Parathyroid adenoma (tissue), 2 donors: ENCODE data around the gene ATP8B4.

Source experiments
- H2AFZ ChIP-seq: fragments of 300-600 bp; sonication (generic); one replicate; pipeline ENCODE4 v1.7.0; 2017; ENCODE audit warnings: antibody characterized with exemption, mild to moderate bottlenecking
- H3K27ac ChIP-seq: fragments of 300-600 bp; sonication (generic); one replicate; pipeline ENCODE4 v1.7.0; 2017
- H3K27me3 ChIP-seq: fragments of 300-600 bp; sonication (generic); one replicate; pipeline ENCODE4 v1.7.0; 2017; ENCODE audit warnings: low read length; ENCODE audit not compliant: control insufficient read depth, insufficient read depth
- H3K36me3 ChIP-seq: fragments of 300-600 bp; sonication (generic); one replicate; pipeline ENCODE4 v1.7.0; 2017; ENCODE audit warnings: low read length; ENCODE audit not compliant: control insufficient read depth, insufficient read depth
- H3K4me1 ChIP-seq: fragments of 300-600 bp; sonication (generic); one replicate; pipeline ENCODE4 v1.7.0; 2017; ENCODE audit warnings: control low read depth
- H3K4me2 ChIP-seq: fragments of 300-600 bp; sonication (generic); one replicate; pipeline ENCODE4 v1.7.0; 2017; ENCODE audit warnings: low read length
- H3K4me3 ChIP-seq: fragments of 300-600 bp; sonication (generic); one replicate; pipeline ENCODE4 v1.7.0; 2017; ENCODE audit warnings: low read depth, low read length
- H3K79me2 ChIP-seq: fragments of 300-600 bp; sonication (generic); one replicate; pipeline ENCODE4 v1.7.0; 2017; ENCODE audit warnings: control low read depth
- H3K9ac ChIP-seq: fragments of 300-600 bp; sonication (generic); one replicate; pipeline ENCODE4 v1.7.0; 2017; ENCODE audit warnings: mild to moderate bottlenecking
- H3K9me3 ChIP-seq: fragments of 300-600 bp; sonication (generic); one replicate; pipeline ENCODE4 v1.7.0; 2017; ENCODE audit warnings: low read length; ENCODE audit not compliant: control insufficient read depth
- CTCF ChIP-seq: fragments of 300-600 bp; sonication (generic); IDR thresholded peaks from one replicate; pipeline ENCODE4 v1.7.0; 2017; ENCODE audit warnings: antibody characterized with exemption, mild to moderate bottlenecking
- donor health status: primary hyperparathyroidism.

Gene ATP8B4

GRCh38 chr15:50117431-50118027, 1.5 kb downstream of the ATP8B4 start:
- Histone ChIP-seq H3K27ac (no peak overlapping the region), H3K79me2 (no peaks in the 10 kb centered on the region), H3K9me3 (no peaks in the 10 kb centered on the region), H3K4me2 (no peak overlapping the region), H3K4me3 (no peak overlapping the region), H3K4me1 (no peaks in the 10 kb centered on the region), H3K27me3 (no peaks in the 10 kb centered on the region), H2AFZ (no peak overlapping the region), H3K9ac (no peak overlapping the region), H3K36me3 (no peaks in the 10 kb centered on the region)
- no peak for TF ChIP-seq CTCF

GRCh38 chr15:50116477-50116876, 2.6 kb downstream of the ATP8B4 start:
- Histone ChIP-seq H3K27me3 (no peaks in the 10 kb centered on the region), H3K4me2 (no peak overlapping the region), H3K4me3 (no peak overlapping the region), H3K9me3 (no peaks in the 10 kb centered on the region), H2AFZ (no peak overlapping the region), H3K27ac (no peak overlapping the region), H3K4me1 (no peaks in the 10 kb centered on the region), H3K9ac (no peak overlapping the region), H3K36me3 (no peaks in the 10 kb centered on the region), H3K79me2 (no peaks in the 10 kb centered on the region)
- TF ChIP-seq CTCF: no peak

GRCh38 chr15:50113992-50114780, 4.8 kb downstream of the ATP8B4 start:
- no peaks in the 10 kb centered on the region for H3K79me2 ChIP-seq
- TF ChIP-seq CTCF: no peak
- H3K27me3 ChIP-seq: no peaks in the 10 kb centered on the region
- H3K4me3 ChIP-seq: no peak overlapping the region
- H3K9me3 ChIP-seq: no peaks in the 10 kb centered on the region
- no peak overlapping the region for H3K9ac ChIP-seq
- no peaks in the 10 kb centered on the region for H3K4me1 ChIP-seq
- no peaks in the 10 kb centered on the region for H3K36me3 ChIP-seq
- H2AFZ ChIP-seq: no peak overlapping the region
- H3K27ac ChIP-seq: no peak overlapping the region
- H3K4me2 ChIP-seq: no peak overlapping the region

GRCh38 chr15:50113187-50113505, 5.9 kb downstream of the ATP8B4 start:
- Histone ChIP-seq H3K4me3 (no peak overlapping the region), H3K79me2 (no peaks in the 10 kb centered on the region), H3K27me3 (no peaks in the 10 kb centered on the region), H3K4me2 (no peak overlapping the region), H3K27ac (no peak overlapping the region), H3K4me1 (no peaks in the 10 kb centered on the region), H3K9me3 (no peaks in the 10 kb centered on the region), H3K36me3 (no peaks in the 10 kb centered on the region), H2AFZ (no peak overlapping the region), H3K9ac (no peak overlapping the region)
- TF ChIP-seq CTCF: no peak
